HG03108 (cell line): Measurements from ENCODE around the gene MFGE8.

ENCODE experiments used
- ATAC-seq: cut with Tn5 transposase; IDR thresholded peaks from one replicate; pipeline ENCODE4 v1.9.1; 2021; ENCODE audit warnings: moderate library complexity; ENCODE audit not compliant: unreplicated experiment

MFGE8 gene

GRCh38 chr15:88874684-88875083, 38.5 kb downstream of the MFGE8 start:
- ATAC-seq: no peak

GRCh38 chr15:88874275-88874674, 38.9 kb downstream of the MFGE8 start:
- no peak for ATAC-seq

GRCh38 chr15:88873786-88874185, 39.4 kb downstream of the MFGE8 start:
- ATAC-seq: no peak

- ATAC-seq: no peak
Measured at GRCh38 chr15:88872706-88873105, 40.5 kb downstream of the MFGE8 start.

GRCh38 chr15:88872106-88872505, 41.1 kb downstream of the MFGE8 start:
- ATAC-seq: no peak

- no peak for ATAC-seq
Measured at GRCh38 chr15:88871313-88871712, 41.9 kb downstream of the MFGE8 start.

GRCh38 chr15:88866295-88866881, 46.8 kb downstream of the MFGE8 start:
- no peak for ATAC-seq

- ATAC-seq: no peak
Measured at GRCh38 chr15:88865498-88866099, 47.6 kb downstream of the MFGE8 start.

GRCh38 chr15:88864861-88865497, 48.2 kb downstream of the MFGE8 start:
- no peak for ATAC-seq

GRCh38 chr15:88863412-88863811, 49.8 kb downstream of the MFGE8 start:
- ATAC-seq: no peak

GRCh38 chr15:88860212-88860611, 53.0 kb downstream of the MFGE8 start:
- ATAC-seq: no peak

GRCh38 chr15:88859550-88859949, 53.6 kb downstream of the MFGE8 start:
- no peak for ATAC-seq

GRCh38 chr15:88858934-88859333, 54.2 kb downstream of the MFGE8 start:
- ATAC-seq: no peak

- no peak for ATAC-seq
Measured at GRCh38 chr15:88852476-88852875, 60.7 kb downstream of the MFGE8 start.

GRCh38 chr15:88849376-88850072, 63.7 kb downstream of the MFGE8 start:
- ATAC-seq: no peak
